Measurements from ENCODE around the gene ZNF182.
"Not testable (repeated sequence)": the region's sequence is repeated elsewhere in the genome, so short reads cannot be mapped to it uniquely, and the experiment has no call there.

Gene ZNF182

DNA sequence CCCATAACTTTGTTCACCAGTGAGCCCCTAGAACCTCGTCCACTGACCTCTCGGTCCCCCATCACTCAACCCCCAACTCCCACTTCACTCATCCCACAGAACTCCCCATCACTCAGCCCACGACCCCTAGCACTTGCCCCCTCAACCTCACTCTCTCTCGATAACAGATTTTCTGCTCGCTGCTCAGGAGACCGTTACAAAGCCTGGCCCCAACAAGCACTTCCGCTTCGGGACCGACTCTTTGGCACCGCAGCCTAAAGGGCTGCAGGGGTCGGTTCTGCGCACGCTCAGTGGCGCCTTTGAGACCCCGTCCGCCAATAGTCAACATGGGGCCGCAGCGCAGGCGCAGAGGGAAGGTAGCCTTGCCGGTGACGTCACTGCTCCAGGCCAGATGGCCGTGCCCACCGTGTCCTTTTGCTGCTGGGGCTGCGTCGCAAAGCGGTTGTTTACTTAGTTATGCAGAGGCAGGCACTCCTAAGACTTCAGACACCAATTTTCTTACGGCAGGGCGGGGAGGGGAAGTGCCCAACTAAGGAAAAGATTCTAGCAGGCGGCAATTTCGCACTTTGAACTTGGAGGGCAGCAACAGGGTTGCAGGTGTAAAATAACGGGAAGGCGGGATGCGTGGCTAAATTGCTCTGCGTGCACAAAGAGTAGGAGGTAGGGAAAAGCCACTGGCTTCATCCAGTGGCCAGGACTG, at the start of gene ZNF182:
ZNF182 (minus strand) TSS at position 232 of the 700 bp plus-strand sequence. CDS start 1,380 bp downstream, outside the sequence.
- peak; percentile 91 for DNase-seq

DNA sequence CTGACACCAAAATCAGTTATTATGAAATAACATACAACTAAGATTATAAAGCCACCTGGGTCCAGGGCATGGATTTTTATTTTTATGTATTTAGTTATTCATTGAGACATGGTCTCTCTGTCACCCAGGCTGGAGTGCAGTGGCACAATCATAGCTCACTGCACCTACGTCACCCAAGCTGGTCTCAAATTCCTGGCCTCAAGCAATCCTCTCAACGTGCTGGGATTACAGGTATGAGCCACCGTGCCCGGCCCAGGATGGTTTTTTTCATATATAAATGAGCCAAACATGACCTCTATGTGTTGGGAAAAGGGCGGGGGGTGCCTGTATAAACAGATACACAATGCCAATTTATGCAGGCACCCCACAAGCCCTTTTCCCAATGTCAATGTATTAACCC, 43.1 kb upstream of the ZNF182 start:
- no peak for DNase-seq

DNA sequence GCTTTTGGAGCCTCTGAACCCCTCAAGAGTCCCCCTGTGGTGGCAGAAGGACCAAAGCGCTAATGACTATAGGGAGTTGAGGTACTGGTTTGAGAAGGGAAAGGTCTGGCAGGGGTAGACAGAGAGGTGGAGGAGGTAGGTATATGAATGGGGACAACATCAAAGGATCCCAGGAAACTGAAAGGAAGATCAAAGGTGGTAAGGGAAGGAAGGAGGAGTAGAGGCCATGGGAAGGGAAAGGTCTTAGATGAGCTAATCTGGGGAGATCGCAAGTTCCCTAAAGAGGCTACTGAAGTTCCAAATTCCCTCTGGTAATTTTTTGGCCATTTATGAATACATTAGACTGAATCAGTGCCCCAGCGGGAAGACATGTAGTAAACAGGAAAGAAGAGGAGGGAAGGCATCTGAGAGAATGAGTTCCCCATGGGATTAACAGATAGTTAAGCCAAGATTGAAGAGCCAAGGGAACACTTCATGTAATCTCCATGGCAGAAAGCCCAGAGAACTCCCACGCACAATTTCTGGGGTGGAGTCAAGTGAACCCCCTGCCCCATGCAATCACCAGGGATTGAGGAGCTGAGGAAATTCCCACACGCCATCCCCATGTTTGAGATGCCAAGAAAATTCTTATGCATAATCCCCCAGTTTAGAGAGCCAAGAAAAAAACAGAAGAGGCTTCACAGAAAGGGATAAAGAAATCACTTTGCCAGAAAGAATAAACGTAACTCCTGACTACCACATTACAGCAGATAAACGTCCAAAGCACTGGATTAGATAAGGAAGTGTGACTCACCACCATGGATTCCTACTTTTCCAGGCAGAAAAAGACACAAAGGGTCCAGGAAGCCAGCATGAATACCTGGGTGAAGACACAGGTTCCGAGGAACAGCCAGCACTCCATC, 41.9 kb upstream of the ZNF182 start:
- no peak for DNase-seq

DNA sequence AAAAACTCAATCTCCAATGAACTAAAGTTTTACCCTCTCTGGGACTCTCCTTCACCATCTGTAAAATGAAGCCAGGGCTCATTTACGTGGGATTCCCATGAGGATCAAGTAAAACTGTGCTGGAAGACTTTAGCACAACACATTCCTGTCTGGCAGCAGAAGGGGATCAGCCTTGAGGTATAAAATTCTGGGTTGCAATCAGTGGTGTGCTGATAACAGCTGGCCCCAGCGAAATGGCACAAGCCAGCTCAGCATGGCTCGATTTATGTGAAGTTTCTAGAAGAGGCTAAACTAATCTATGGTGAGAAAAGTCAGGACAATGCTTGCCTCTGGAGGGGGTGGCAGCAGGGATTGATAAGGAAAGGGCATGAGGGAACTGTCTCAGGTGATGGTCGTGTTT, 39.3 kb upstream of the ZNF182 start:
- no peak for DNase-seq

DNA sequence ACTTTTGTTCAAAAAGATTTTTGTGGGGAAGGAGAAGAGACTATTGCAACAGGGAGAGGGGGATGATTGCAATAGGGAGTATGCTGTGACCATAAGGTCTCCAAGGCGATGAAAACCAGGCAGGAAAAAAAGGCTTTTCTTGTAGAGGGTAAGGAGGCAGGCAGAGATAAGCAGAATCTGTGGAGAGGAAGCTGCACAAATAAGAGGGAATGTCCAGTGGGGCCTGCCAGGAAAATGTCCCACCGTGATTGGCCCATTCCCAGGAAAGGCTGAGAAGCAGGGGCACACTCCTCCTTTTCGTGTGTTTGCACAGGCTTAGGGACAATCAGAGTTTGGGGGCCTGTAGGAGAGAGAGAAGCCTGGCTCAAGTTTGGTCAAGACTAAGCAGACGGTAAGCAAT, 32.1 kb upstream of the ZNF182 start:
- no peak for DNase-seq

DNA sequence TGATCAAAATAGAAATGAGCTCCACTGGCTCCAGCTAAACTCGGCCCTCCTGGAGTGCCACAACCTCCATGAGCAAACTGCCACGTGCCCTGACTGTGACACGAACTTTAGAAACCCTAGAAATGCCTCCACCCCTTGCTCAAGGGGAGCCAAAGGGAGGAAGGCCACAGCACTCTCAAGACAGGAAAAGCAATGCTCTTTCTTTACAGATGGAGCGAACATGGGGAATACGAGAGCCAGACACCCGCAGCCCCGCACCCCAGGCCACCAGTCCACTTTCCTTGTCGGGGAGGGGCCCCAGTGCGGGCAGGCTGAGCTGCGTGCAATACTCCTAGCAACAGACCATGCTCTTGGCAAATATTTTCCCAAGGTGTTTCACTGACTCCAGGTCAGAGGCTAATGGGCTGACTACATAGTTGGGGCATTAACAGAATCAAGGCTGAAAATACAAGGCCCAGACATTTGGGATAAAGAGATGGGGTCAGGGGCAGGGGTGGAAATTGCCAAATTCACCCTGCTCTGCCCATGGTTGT, 26.9 kb upstream of the ZNF182 start:
- DNase-seq: not testable (repeated sequence)

DNA sequence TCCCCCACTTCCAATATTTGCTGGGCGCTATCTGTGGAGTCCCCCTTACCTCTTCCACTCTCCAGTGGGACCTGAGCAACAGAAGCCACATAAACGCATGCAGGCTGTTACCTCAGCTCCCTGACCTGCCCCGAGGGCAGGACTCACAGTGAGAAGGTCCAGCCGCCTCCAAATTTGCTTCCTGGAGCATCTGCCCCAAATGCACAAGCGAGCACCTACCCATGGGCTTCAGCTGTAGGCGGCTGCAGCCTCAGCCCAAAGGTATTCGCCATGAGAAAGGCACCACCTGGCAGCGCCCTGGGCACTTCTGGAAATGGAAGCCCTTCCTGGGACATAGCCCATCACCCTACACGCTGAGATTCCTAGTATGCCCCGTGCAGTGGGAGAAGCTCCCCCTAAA, 26.4 kb upstream of the ZNF182 start:
- no peak for DNase-seq

DNA sequence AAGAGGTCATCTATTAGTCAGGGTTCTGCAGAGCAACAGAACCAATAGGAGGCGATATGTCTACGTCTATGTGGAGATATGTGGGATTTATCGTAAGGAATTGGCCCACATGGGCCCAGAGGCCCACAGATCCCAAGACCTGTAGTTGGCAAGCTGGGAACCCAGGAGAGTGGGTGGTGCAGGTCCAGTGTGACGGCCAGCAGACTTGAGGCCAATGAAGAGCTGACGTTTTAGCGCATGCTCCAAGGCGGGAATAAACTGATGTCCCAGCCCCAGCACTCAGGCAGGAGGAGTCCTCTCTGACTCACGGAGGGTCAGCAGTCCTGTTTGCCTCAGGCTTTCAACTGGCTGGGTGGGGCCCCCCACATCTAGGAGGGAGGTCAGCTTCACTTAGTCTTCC, 24.3 kb upstream of the ZNF182 start:
- DNase-seq: no peak

DNA sequence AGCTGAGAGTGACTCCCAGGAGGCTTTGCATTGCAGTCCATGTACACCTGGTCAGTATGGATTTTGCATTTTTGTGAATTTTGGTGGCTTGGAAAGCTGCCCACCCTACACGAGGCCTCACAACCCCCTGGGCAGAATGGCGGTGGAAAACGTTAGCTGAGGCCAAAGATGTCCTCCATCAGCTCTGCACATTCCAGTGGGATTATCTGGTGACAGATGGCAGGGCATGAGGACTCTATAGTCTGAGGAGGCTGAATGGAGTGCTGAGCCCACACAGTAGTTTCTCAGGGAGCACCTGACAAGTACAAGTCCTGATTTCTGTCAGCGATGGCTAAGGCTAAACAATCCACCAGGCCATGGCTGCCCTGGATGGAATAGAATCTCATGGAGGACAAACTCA, 23.8 kb upstream of the ZNF182 start:
- not testable (repeated sequence) for DNase-seq

DNA sequence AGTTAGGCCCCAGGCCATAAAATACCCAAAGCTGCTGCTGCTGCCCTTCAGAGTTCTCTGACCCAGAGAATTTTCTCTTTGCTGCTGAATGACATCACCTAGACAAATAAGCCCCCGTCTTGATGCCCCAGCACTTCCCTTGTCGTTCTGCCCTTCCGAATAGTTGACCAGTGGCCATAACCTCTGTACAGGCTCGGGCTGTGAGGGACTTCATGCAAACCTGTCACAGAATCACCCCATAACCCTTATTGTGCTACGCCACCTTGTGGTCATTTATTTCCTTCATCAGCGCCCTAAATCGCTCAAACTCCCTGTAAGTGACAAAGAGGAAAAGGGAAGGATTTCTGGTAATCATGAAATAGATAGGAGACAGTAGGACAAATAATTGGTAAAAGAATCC, 21.8 kb upstream of the ZNF182 start:
- peak; percentile 48 for DNase-seq

DNA sequence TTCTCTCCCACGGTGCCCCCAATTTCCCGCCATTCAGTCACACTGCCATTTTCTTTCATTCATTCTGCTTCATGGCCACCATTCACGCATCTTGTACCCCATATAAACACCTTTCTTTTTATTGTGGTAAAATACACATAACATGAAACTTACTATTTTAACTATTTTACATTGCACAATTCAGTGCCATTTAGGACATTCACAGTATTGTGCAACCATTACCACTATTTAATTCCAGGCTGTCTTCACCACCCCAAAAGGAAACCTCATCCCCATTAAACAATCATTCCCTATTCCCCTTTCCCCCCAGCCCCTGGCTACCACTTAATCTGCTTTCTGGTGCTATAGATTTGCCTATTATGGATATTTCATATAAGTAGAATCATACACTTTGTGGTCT, 18.9 kb upstream of the ZNF182 start:
- DNase-seq: no peak

DNA sequence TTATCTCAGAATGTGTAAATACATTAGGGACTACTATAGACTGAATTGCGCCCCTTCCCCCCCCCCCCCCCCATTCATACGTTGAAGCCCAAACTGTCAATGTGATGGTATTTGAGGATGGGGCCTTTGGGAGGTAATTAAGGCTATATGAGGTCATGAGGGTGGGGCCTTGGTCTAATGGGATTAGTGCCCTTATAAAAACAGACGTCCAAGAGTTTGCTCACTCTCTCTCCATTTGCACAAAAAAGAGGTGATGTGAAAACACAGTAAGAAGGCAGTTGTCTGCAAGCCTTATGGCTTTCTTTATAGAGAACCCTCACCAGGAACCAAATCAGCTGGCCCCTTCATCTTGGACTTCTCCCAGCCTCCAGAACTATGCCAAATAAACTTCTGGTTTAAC, 18.3 kb upstream of the ZNF182 start:
- DNase-seq: no peak

DNA sequence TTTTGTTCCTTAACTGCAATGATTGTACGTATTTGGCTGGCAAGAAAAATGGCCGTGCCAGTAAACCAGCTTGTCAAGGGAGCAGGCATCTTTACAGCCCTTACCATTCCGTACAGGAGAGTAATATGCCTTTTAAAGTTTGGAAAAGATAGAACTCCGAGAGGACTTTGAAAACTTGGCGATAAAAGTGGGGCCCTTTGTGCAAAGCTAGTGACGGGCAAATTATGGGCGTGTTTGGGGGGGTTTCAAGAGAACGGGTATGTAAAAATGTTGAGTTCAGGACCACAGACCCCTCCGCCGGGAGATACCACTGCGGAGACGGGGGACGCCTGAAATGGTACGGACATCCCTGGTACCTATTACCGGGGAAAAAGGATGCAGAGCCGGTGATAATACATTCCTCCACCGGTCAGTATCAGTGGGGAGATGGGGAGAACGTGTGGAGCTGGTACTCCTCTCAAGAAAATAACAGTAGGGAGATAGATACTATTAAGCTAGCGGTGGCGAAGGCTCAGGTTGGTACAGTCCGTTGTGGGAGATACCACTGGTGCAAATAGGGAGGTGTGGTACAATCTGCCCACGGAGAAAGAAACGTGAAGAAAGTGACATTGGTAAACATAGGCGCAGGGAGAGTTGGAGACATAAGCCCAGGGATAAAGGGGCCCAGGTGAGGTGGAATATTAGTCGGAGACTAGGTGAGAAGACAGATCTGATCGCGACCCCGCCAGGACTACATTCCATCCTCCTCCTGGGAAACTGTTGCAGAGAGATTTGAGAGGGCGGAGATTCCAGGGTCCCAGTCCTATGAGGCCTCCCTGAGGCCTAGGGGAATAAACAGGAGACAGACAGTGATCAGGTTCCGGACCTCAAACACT, 17.5 kb upstream of the ZNF182 start:
- DNase-seq: peak; percentile 42

DNA sequence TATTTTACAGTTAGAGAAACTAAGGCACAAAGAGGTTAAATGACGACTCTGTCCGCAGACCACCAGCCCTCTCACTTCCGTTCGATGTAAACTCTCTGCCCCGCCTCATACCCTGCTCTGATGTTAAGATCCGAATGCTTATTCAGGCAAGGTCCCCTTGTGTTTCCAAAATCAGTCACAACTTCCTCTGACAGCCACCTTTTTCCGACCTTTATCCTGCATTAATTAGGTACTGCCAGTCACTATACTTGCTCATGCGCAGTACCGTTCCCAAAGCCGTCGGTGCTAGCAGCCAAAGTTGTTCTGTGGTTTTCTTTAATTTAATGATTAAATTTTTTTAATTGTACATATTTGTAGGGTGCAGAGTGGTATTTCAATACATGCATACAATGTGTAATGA, 16.7 kb upstream of the ZNF182 start:
- DNase-seq: peak; percentile 33

DNA sequence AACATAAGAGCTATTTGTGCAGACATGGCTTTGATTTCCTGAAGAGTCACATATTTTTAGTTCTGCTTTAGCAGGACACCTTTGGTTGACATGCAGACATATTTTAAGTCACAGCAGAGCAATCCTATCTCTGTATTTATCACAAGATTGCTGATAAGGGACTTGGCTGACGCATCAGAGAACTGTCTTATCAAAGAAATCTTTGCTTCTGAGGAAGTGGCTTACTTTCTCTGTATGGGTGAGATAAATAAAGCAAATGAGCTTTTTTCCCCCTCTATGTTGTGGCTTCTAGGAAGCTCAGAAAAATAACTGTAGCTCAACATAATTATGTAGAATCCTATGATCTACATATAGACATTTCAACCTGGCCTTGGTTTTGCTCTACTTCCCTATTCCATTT, 16.1 kb upstream of the ZNF182 start:
- not testable (repeated sequence) for DNase-seq

DNA sequence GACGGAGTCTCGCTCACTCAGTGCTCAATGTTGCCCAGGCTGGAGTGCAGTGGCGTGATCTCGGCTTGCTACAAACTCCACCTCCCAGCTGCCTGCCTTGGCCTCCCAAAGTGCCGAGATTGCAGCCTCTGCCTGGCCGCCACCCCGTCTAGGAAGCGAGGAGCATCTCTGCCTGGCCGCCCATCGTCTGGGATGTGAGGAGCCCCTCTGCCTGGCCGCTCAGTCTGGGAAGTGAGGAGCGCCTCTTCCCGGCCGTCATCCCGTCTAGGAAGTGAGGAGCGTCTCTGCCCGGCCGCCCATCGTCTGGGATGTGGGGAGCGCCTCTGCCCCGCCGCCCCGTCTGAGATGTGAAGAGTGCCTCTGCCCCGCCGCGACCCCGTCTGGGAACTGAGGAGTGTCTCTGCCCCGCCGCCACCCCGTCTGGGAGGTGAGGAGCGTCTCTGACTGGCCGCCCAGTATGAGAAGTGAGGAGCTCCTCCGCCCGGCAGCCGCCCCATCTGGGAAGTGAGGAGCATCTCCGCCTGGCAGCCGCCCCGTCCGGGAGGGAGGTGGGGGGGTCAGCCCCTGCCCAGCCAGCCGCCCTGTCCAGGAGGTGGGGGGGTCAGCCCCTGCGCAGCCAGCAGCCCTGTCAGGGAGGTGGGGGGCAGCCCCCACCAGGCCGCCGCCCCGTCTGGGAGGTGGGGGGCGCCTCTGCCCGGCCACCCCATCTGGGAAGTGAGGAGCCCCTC, 13.0 kb upstream of the ZNF182 start:
- DNase-seq: not testable (repeated sequence)

DNA sequence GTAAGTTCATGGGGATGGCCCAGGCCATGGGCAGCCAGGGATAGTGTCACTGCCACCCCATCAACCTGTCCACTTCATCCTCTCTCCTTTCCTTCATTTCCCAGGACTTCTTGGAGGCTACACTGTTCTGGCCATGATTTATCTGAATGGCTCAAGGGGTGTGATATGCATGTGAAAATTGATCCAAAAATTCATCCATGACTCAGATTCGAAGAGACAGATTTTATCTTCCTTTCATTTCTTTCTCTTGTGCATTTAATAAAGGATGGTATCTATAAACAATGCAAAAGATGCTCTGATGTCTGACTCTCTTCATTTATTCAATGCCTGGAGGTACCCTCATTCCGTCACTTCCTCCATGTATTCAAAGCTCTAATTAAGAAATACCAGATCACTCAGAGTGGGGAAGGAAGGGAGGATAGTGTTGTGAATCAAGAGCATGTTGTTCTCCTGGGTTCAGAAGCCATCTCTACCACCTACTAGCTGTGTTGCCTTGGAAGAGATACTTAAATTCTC, 5.7 kb upstream of the ZNF182 start:
- not testable (repeated sequence) for DNase-seq

DNA sequence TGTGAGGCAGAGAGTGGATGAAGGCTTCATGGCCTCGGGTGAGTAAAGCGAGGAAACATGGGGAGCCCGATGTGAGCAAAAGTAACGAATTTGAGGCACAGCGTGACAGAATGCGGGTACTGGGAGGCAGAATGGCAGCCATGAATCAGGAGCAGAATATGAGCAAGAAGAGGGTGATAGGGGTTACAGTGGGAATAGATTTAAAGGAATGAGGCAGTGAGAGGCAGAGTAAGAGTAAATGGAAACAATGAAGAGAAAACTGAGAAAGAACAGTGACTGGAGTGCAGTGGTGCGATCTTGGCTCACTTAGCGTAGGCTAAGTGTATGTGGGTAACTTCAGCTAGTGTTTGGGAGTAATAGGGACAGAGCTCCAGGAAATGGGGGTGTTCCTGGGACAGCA, 2.9 kb upstream of the ZNF182 start, which contains the start of gene SPACA5:
SPACA5 (plus strand) TSS at position 301 of the 400 bp plus-strand sequence. CDS start 815 bp downstream, outside the sequence.
- not testable (repeated sequence) for DNase-seq

DNA sequence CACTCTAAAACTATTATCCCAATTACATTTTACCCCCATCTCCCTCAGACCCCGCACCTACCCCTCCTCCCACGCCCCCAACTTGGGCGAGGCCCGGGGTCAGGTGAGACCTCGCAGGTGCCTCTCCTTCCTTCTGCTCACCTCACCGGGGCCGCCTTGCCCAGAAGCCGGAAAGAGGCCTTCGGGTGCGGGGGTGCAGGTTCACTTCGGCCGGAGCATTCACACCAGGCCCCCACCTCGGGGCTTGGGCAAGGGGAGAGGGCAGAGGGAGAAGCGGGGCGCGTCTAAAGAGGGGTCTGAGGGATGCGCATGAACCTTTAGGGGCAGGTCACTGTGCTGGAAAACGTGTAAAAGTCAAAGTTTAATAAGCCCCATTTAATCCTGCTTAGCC, 427 bp downstream of the ZNF182 start:
- no peak for DNase-seq

DNA sequence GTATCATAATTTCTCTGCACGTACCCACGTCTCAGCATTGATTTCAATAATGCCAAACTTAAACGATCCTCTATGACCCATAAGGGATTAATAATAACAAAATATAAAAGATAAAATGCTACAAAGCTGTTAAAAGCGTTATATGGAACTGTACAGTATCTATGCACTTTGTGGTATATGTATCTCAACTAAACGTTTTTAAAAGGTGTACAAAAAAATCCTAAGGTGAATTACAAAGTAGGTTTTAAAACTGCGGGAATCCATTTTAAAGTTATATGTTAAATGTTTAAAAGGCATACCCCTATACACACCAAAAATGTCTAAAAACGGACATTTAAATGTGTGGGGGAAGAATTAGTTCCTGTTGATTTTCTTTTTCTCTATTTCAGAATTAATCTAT, 860 bp downstream of the ZNF182 start:
- no peak for DNase-seq

DNA sequence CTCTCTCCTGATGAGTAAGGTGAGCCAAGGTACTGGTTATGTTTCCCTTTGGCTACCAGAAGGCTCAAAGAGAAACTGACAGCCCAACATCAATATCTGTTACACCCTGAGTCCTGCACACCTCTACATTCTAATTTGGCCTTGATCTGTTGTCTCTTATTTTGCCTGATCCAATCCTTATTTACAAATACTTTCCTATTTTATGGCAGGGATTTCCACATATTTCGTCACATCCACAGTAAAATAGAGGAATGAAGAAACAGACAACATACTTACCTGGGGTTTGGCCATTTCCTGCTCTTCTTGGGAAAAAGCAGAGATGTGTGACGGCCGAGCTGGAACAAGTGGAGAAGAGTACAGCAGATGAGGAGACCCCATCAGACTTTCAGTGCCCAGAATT, 1.5 kb downstream of the ZNF182 start:
- no peak for DNase-seq

DNA sequence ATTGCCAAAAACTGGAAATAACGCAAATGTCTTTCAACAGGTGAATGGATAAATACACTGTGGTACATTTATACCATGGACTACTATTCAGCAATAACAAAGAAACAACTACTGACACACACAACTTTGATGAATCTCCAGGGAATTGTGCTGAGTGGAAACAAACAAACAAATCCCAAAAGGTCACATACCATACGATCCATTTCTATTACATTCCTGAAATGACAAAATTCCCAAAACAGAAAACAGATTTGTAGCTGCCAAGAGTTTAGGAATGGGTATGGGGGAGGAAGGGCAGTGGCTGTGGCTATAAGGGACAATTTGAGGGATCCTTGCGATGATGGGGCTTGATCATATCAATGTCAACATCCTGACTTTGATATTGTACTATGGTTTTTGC, 2.5 kb downstream of the ZNF182 start:
- no peak for DNase-seq
